ENCODE results near the gene RETREG1.
"Not testable (repeated sequence)": the region's sequence is repeated elsewhere in the genome, so short reads cannot be mapped to it uniquely, and the experiment has no call there.

GRCh38 chr5:16436065-16436682 lies 180.6 kb downstream of the RETREG1 start:
- TF ChIP-seq FOSL2 (IDR thresholded peaks at IDR 0.05; ENCODE audit: borderline replicate concordance, low read depth); NRF1 (IDR thresholded peaks at IDR 0.05; ENCODE audit: low read depth, low read length); CTCF (IDR thresholded peaks at IDR 0.05); TEAD4 (IDR thresholded peaks at IDR 0.05; ENCODE audit: borderline replicate concordance, insufficient read depth); JUND (IDR thresholded peaks at IDR 0.05); MAX (IDR thresholded peaks at IDR 0.05; ENCODE audit: low read depth); RCOR1 (IDR thresholded peaks at IDR 0.05; ENCODE audit: low read length); REST (IDR thresholded peaks at IDR 0.05; ENCODE audit: low read depth, low read length); POLR2AphosphoS5 (IDR thresholded peaks at IDR 0.05; ENCODE audit: low read depth, low read length); CHD2 (IDR thresholded peaks at IDR 0.05; ENCODE audit: low read length, partially characterized antibody): not testable (repeated sequence)

Measured in SK-N-SH (cell line).